ENCODE data around the gene IPO4. TPM values are rescaled to one million over a fixed set of nuclear protein-coding genes. Genes with fewer than 3 reads are reported as not detected.

IPO4 gene
- polyA plus RNA-seq, 1 donor (not counting 4 experiments of a cell fraction or from before 2014, with no cell fraction given), result 18.6 TPM

DNA sequence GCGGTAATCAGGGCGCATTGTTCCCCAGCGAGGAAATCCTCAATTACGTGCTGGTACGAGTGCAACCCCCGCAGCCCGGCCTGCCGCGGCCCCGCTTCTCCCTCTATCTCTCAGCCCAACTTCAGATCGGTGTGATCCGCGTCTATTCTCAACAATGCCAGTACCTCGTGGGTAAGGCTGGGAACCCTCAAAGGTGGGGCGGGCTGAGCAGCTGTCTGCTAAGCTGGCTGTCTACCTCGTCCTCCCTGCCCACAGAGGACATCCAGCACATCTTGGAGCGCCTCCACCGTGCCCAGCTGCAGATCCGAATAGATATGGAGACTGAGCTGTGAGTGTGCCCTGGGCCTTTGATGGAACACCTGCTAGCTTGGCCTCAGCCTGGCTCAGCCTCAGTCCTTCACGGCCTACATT, 15.7 kb downstream of the IPO4 start:
- Histone ChIP-seq H3K27me3 (ENCODE audit: control insufficient read depth, extremely low read depth, insufficient read depth, low read length) (no peaks in the 10 kb centered on the region), H3K9ac (ENCODE audit: control insufficient read depth, extremely low read depth, insufficient read depth, low read length) (no peak overlapping the region), H2AFZ (ENCODE audit: control insufficient read depth, low read length) (no peak overlapping the region), H4K20me1 (ENCODE audit: control insufficient read depth, extremely low read depth, insufficient read depth, low read length) (no peaks in the 10 kb centered on the region), H3K9me1 (ENCODE audit: control insufficient read depth, extremely low read depth, insufficient read depth, low read length) (no peaks in the 10 kb centered on the region), H3K36me3 (ENCODE audit: control insufficient read depth in 2 of 2, extremely low read depth in 1 of 2, insufficient read depth in 2 of 2, low read length in 2 of 2) (peaks cover 10 to 32% of the 10 kb centered on the region in 2 experiments), H3K4me1 (ENCODE audit: control insufficient read depth, extremely low read depth, insufficient read depth, low read length) (no peaks in the 10 kb centered on the region), H3K4me2 (ENCODE audit: control insufficient read depth, extremely low read depth, insufficient read depth, low read depth, low read length) (no peak overlapping the region), H3K9me3 (ENCODE audit: control insufficient read depth, low read depth, low read length) (no peaks in the 10 kb centered on the region), H3K4me3 (ENCODE audit: control insufficient read depth in 2 of 3, extremely low read depth in 1 of 3, insufficient read depth in 2 of 3, low read depth in 1 of 3, low read length in 3 of 3) (no peak overlapping the region), H3K27ac (ENCODE audit: control insufficient read depth, insufficient read depth, low read length) (no peak overlapping the region), H3K79me2 (ENCODE audit: control insufficient read depth, insufficient read depth, low read length) (no peaks in the 10 kb centered on the region)
- dilution Hi-C loops (cut with MboI; ENCODE audit: extremely low pct_ligation_motif_present, low sequenced_read_pairs), result no loop called here
- TF ChIP-seq CTCF (optimal IDR thresholded peaks at IDR 0.05 in 1 of 3, IDR thresholded peaks at IDR 0.05 in 1 of 3, conservative IDR thresholded peaks at IDR 0.05 in 1 of 3; ENCODE audit: extremely low read depth in 1 of 3, insufficient read depth in 2 of 3, low read length in 3 of 3), result no peak
- TF ChIP-seq EZH2 (IDR thresholded peaks at IDR 0.05; ENCODE audit: low read length), result no peak
- DNase-seq (ENCODE audit: low read depth, low spot score), result no peak
- no peak for FAIRE-seq

- H3K9me3 ChIP-seq (ENCODE audit: control insufficient read depth, low read depth, low read length), result no peaks in the 10 kb centered on the region
- no peaks in the 10 kb centered on the region for H3K9me1 ChIP-seq (ENCODE audit: control insufficient read depth, extremely low read depth, insufficient read depth, low read length)
- dilution Hi-C loops (cut with MboI; ENCODE audit: extremely low pct_ligation_motif_present, low sequenced_read_pairs), result no loop called here
- no peak overlapping the region for H3K4me3 ChIP-seq (ENCODE audit: control insufficient read depth in 2 of 3, extremely low read depth in 1 of 3, insufficient read depth in 2 of 3, low read depth in 1 of 3, low read length in 3 of 3)
- no peaks in the 10 kb centered on the region for H4K20me1 ChIP-seq (ENCODE audit: control insufficient read depth, extremely low read depth, insufficient read depth, low read length)
- no peaks in the 10 kb centered on the region for H3K4me1 ChIP-seq (ENCODE audit: control insufficient read depth, extremely low read depth, insufficient read depth, low read length)
- no peak overlapping the region for H3K4me2 ChIP-seq (ENCODE audit: control insufficient read depth, extremely low read depth, insufficient read depth, low read depth, low read length)
- no peaks in the 10 kb centered on the region for H3K27me3 ChIP-seq (ENCODE audit: control insufficient read depth, extremely low read depth, insufficient read depth, low read length)
- no peaks in the 10 kb centered on the region for H3K79me2 ChIP-seq (ENCODE audit: control insufficient read depth, insufficient read depth, low read length)
- H3K9ac ChIP-seq (ENCODE audit: control insufficient read depth, extremely low read depth, insufficient read depth, low read length), result no peak overlapping the region
- no peak overlapping the region for H2AFZ ChIP-seq (ENCODE audit: control insufficient read depth, low read length)
- TF ChIP-seq CTCF (optimal IDR thresholded peaks at IDR 0.05 in 1 of 3, IDR thresholded peaks at IDR 0.05 in 1 of 3, conservative IDR thresholded peaks at IDR 0.05 in 1 of 3; ENCODE audit: extremely low read depth in 1 of 3, insufficient read depth in 2 of 3, low read length in 3 of 3), result no peak
- TF ChIP-seq EZH2 (IDR thresholded peaks at IDR 0.05; ENCODE audit: low read length), result no peak
- DNase-seq (ENCODE audit: low read depth, low spot score) (no peak), FAIRE-seq (no peak)
- no peak overlapping the region for H3K27ac ChIP-seq (ENCODE audit: control insufficient read depth, insufficient read depth, low read length)
- peaks cover 9 to 34% of the 10 kb centered on the region in 2 experiments for H3K36me3 ChIP-seq (ENCODE audit: control insufficient read depth in 2 of 2, extremely low read depth in 1 of 2, insufficient read depth in 2 of 2, low read length in 2 of 2)
Observed at GRCh38 chr14:24172261-24172860, 16.3 kb downstream of the IPO4 start.

All from keratinocyte (primary cell).